SK-N-SH (cell line): ENCODE results near the gene CFAP299. TPM values are rescaled to one million over a fixed set of nuclear protein-coding genes. Genes with fewer than 3 reads are reported as not detected.

ENCODE experiments used
- CTCF ChIA-PET: fragments of 300-600, 350-600 bp; formaldehyde crosslinking; extraction: SDS; loops from one replicate; lab custom pipeline; 2021; lab: Yijun Ruan, JAX
- POLR2A ChIA-PET: fragments of 350-600 bp; sonication (Branson Sonifier 250); formaldehyde crosslinking; extraction: SDS; loops from one replicate; lab custom pipeline; 2020; ENCODE audit warnings: antibody characterized with exemption, inconsistent platforms; lab: Yijun Ruan, JAX
- DNase-seq: peaks from one replicate; pipeline ENCODE4 v3.0.0; 2012
- H2AFZ ChIP-seq: fragments of 200-600 bp; sonication (generic); 2 replicates; pipeline ENCODE4 v1.8.1; 2016; ENCODE audit warnings: antibody characterized with exemption, mild to moderate bottlenecking, low read depth
- H3F3A ChIP-seq: fragments of 200-600 bp; sonication (generic); replicated peaks from 2 replicates; pipeline ENCODE3; 2016; ENCODE audit warnings: antibody characterized with exemption, mild to moderate bottlenecking; ENCODE audit not compliant: insufficient read depth
- H3K27ac ChIP-seq, 2 experiments: fragments of 200-500 bp in 1 of 2; fragments of 200-600 bp in 1 of 2; sonication (Bioruptor generic) in 1 of 2; sonication (generic), shearing (Covaris generic) in 1 of 2; 2 replicates each; pipeline versions ENCODE4 v1.5.1 to v1.6.1; 2014 to 2016; ENCODE audit warnings: low read depth in 2 of 2, inconsistent platforms in 1 of 2, low read length in 1 of 2, mild to moderate bottlenecking in 1 of 2, mixed read lengths in 1 of 2
- H3K27me3 ChIP-seq: fragments of 200-600 bp; sonication (generic), shearing (Covaris generic); 2 replicates; pipeline ENCODE4 v1.6.1; 2016; ENCODE audit warnings: mixed run types; ENCODE audit not compliant: insufficient read depth
- H3K36me3 ChIP-seq, 2 experiments: fragments of 200-500 bp in 1 of 2; fragments of 200-600 bp in 1 of 2; sonication (Bioruptor generic) in 1 of 2; sonication (generic) in 1 of 2; replicated peaks in 1 of 2; 2 replicates each; pipeline versions ENCODE3 to v1.5.1; 2014 to 2016; ENCODE audit warnings: low read length in 1 of 2, mild to moderate bottlenecking in 1 of 2; ENCODE audit not compliant: insufficient read depth in 2 of 2, control insufficient read depth in 1 of 2
- H3K4me1 ChIP-seq, 2 experiments: fragments of 200-500 bp in 1 of 2; fragments of 200-600 bp in 1 of 2; sonication (Bioruptor generic) in 1 of 2; sonication (generic), shearing (Covaris generic) in 1 of 2; 2 replicates each; pipeline versions ENCODE4 v1.5.1 to v1.6.1; 2014 to 2016; ENCODE audit warnings: low read depth in 1 of 2, low read length in 1 of 2, mixed run types in 1 of 2; ENCODE audit not compliant: insufficient read depth in 2 of 2, control insufficient read depth in 1 of 2
- H3K4me2 ChIP-seq: fragments of 200-600 bp; sonication (generic), shearing (Covaris generic); 2 replicates; pipeline ENCODE4 v1.6.1; 2017; ENCODE audit warnings: mixed run types
- H3K4me3 ChIP-seq, 2 experiments: fragments of 200-500 bp in 1 of 2; fragments of 200-600 bp in 1 of 2; sonication (Bioruptor generic) in 1 of 2; sonication (generic), shearing (Covaris generic) in 1 of 2; 2 replicates each; pipeline versions ENCODE4 v1.5.1 to v1.8.1; 2014 to 2016; ENCODE audit warnings: low read depth in 2 of 2, inconsistent platforms in 1 of 2, low read length in 1 of 2, mild to moderate bottlenecking in 1 of 2, mixed read lengths in 1 of 2, moderate library complexity in 1 of 2
- H3K79me2 ChIP-seq: fragments of 200-600 bp; sonication (generic); 2 replicates; pipeline ENCODE4 v1.8.1; 2017; ENCODE audit warnings: mild to moderate bottlenecking; ENCODE audit not compliant: insufficient read depth
- H3K9ac ChIP-seq: fragments of 200-600 bp; sonication (generic); 2 replicates; pipeline ENCODE4 v1.6.1; 2017; ENCODE audit warnings: mixed run types
- H3K9me2 ChIP-seq: fragments of 200-600 bp; sonication (generic); 2 replicates; pipeline ENCODE4 v1.6.1; 2017; ENCODE audit warnings: mixed run types
- H3K9me3 ChIP-seq: fragments of 200-600 bp; sonication (generic); 2 replicates; pipeline ENCODE4 v1.6.1; 2017; ENCODE audit warnings: mixed run types, mild to moderate bottlenecking, moderate library complexity
- H4K20me1 ChIP-seq: fragments of 200-600 bp; sonication (generic); 2 replicates; pipeline ENCODE4 v1.6.1; 2017; ENCODE audit warnings: mild to moderate bottlenecking, mixed run types; ENCODE audit not compliant: insufficient read depth
- CHD2 ChIP-seq: fragments of 150-350 bp; IDR thresholded peaks from 2 replicates; pipeline ENCODE4 v1.6.1; 2018; ENCODE audit warnings: low read length; ENCODE audit not compliant: partially characterized antibody
- EP300 ChIP-seq, 2 experiments: IDR thresholded peaks; 2 replicates each; pipeline versions ENCODE4 v1.4.0 to v1.6.1; 2012; ENCODE audit warnings: borderline replicate concordance in 1 of 2, low read depth in 1 of 2, low read length in 1 of 2
- EZH2phosphoT487 ChIP-seq: fragments of 200-600 bp; sonication (generic); IDR thresholded peaks from 2 replicates; pipeline ENCODE4 v1.6.1; 2017; ENCODE audit warnings: low read depth, mixed run types, mild to moderate bottlenecking, antibody characterized with exemption, moderate library complexity, borderline replicate concordance
- FOXM1 ChIP-seq: IDR thresholded peaks from 2 replicates; pipeline ENCODE4 v1.4.0; 2012; ENCODE audit warnings: low read depth, mild to moderate bottlenecking
- GATA2 ChIP-seq: sonication (generic); formaldehyde crosslinking; IDR thresholded peaks from 2 replicates; pipeline ENCODE4 v1.5.0; 2020; ENCODE audit warnings: mild to moderate bottlenecking, missing genetic modification reagents
- MAX ChIP-seq: IDR thresholded peaks from 2 replicates; pipeline ENCODE4 v1.4.0; 2012; ENCODE audit warnings: low read depth
- MEF2A ChIP-seq: IDR thresholded peaks from 2 replicates; pipeline ENCODE4 v1.4.0; 2012; ENCODE audit warnings: low read depth, borderline replicate concordance
- NFIC ChIP-seq: IDR thresholded peaks from 2 replicates; pipeline ENCODE4 v1.4.0; 2012; ENCODE audit warnings: borderline replicate concordance
- POLR2AphosphoS5 ChIP-seq: IDR thresholded peaks from 2 replicates; pipeline ENCODE4 v1.6.1; 2012; ENCODE audit warnings: low read depth, low read length
- RAD21 ChIP-seq: IDR thresholded peaks from 2 replicates; pipeline ENCODE4 v1.6.1; 2012; ENCODE audit warnings: mild to moderate bottlenecking, low read length
- YY1 ChIP-seq: IDR thresholded peaks from 2 replicates; pipeline ENCODE4 v1.4.0; 2012; ENCODE audit warnings: low read depth, mild to moderate bottlenecking
- WGBS: methylation state at CpG from one replicate; pipeline ENCODE4 v1.1.6; 2017; ENCODE audit warnings: low lambda C conversion rate; 5-methylcytosine and 5-hydroxymethylcytosine counted together
- polyA plus RNA-seq, 3 experiments: library from polyadenylated mRNA; depleted of rRNA; stranded (reverse); fragments of >200 nt; gene quantifications; 2 replicates each; pipeline ENCODE4 v1.2.3, GENCODE V29; 2012
- TF ChIP-seq, protein P1 (sequence below): IDR thresholded peaks from 2 replicates; pipeline ENCODE4; 2012
- TF ChIP-seq, protein P2 (sequence below): IDR thresholded peaks from 2 replicates; pipeline ENCODE4 v1.4.0; 2012; ENCODE audit warnings: low read depth, borderline replicate concordance

CFAP299 gene
- polyA plus RNA-seq, 1 of the 3 experiments (the other 2 are of a cell fraction) = 1.2 TPM

GRCh38 chr4:80874979-80875378 is 539.4 kb downstream of the CFAP299 start:
- no peaks in the 10 kb centered on the region for H3F3A ChIP-seq
- H3K4me1 ChIP-seq = no peaks in the 10 kb centered on the region
- 18% methylated on average over 2 of the region's 2 CpGs for WGBS
- POLR2A ChIA-PET = no interaction called here
- no peaks in the 10 kb centered on the region for H3K79me2 ChIP-seq
- no peak for TF ChIP-seq FOXM1
- TF ChIP-seq, protein P1, sequence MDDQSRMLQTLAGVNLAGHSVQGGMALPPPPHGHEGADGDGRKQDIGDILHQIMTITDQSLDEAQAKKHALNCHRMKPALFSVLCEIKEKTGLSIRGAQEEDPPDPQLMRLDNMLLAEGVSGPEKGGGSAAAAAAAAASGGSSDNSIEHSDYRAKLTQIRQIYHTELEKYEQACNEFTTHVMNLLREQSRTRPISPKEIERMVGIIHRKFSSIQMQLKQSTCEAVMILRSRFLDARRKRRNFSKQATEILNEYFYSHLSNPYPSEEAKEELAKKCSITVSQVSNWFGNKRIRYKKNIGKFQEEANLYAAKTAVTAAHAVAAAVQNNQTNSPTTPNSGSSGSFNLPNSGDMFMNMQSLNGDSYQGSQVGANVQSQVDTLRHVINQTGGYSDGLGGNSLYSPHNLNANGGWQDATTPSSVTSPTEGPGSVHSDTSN = no peak
- no peak for TF ChIP-seq EZH2phosphoT487
- TF ChIP-seq POLR2AphosphoS5 = no peak
- TF ChIP-seq MAX = no peak
- no peak for TF ChIP-seq EP300 (IDR thresholded peaks at IDR 0.05; ENCODE audit: borderline replicate concordance in 1 of 2, low read depth in 1 of 2, low read length in 1 of 2)
- TF ChIP-seq, all 33 proteins: peak for 0
- Histone ChIP-seq H3K4me3 (no peak overlapping the region), H3K36me3 (no peaks in the 10 kb centered on the region), H3K9me3 (no peaks in the 10 kb centered on the region), H3K27ac (no peak overlapping the region), H3K9me2 (no peaks in the 10 kb centered on the region), H3K27me3 (no peaks in the 10 kb centered on the region), H3K9ac (no peak overlapping the region), H2AFZ (no peak overlapping the region), H3K4me2 (no peak overlapping the region), H4K20me1 (no peaks in the 10 kb centered on the region)
- no peak for DNase-seq
- CTCF ChIA-PET = no interaction called here

GRCh38 chr4:80875642-80876041 is 540.1 kb downstream of the CFAP299 start:
- no peak overlapping the region for H3K4me3 ChIP-seq
- 11% methylated on average over 3 of the region's 3 CpGs for WGBS
- POLR2A ChIA-PET = no interaction called here
- no peak overlapping the region for H3K9ac ChIP-seq
- H4K20me1 ChIP-seq = no peaks in the 10 kb centered on the region
- H3K36me3 ChIP-seq = no peaks in the 10 kb centered on the region
- CTCF ChIA-PET = no interaction called here
- no peaks in the 10 kb centered on the region for H3K4me1 ChIP-seq
- no peaks in the 10 kb centered on the region for H3K27me3 ChIP-seq
- H3K79me2 ChIP-seq = no peaks in the 10 kb centered on the region
- no peak overlapping the region for H3K4me2 ChIP-seq
- H3K27ac ChIP-seq = no peak overlapping the region
- H3F3A ChIP-seq = no peaks in the 10 kb centered on the region
- no peak overlapping the region for H2AFZ ChIP-seq
- DNase-seq = no peak
- no peaks in the 10 kb centered on the region for H3K9me2 ChIP-seq
- TF ChIP-seq YY1 (no peak), CHD2 (no peak), MEF2A (no peak), GATA2 (no peak), NFIC (no peak), RAD21 (no peak), POLR2AphosphoS5 (no peak)
- TF ChIP-seq, protein P2, sequence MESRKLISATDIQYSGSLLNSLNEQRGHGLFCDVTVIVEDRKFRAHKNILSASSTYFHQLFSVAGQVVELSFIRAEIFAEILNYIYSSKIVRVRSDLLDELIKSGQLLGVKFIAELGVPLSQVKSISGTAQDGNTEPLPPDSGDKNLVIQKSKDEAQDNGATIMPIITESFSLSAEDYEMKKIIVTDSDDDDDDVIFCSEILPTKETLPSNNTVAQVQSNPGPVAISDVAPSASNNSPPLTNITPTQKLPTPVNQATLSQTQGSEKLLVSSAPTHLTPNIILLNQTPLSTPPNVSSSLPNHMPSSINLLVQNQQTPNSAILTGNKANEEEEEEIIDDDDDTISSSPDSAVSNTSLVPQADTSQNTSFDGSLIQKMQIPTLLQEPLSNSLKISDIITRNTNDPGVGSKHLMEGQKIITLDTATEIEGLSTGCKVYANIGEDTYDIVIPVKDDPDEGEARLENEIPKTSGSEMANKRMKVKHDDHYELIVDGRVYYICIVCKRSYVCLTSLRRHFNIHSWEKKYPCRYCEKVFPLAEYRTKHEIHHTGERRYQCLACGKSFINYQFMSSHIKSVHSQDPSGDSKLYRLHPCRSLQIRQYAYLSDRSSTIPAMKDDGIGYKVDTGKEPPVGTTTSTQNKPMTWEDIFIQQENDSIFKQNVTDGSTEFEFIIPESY = no peak
- H3K9me3 ChIP-seq = no peaks in the 10 kb centered on the region
